ENCODE data around the gene ANO8. TPM values are rescaled to one million over a fixed set of nuclear protein-coding genes. Genes with fewer than 3 reads are reported as not detected.
A peak's percentile ranks its signal among the peaks of the same experiment; 100 is the strongest.

The ANO8 gene
- total and polyA plus RNA-seq, 2 of the 13 experiments (the other 11 are each of a cell fraction or from before 2014, with no cell fraction given): 1.8 to 3.5 TPM

DNA sequence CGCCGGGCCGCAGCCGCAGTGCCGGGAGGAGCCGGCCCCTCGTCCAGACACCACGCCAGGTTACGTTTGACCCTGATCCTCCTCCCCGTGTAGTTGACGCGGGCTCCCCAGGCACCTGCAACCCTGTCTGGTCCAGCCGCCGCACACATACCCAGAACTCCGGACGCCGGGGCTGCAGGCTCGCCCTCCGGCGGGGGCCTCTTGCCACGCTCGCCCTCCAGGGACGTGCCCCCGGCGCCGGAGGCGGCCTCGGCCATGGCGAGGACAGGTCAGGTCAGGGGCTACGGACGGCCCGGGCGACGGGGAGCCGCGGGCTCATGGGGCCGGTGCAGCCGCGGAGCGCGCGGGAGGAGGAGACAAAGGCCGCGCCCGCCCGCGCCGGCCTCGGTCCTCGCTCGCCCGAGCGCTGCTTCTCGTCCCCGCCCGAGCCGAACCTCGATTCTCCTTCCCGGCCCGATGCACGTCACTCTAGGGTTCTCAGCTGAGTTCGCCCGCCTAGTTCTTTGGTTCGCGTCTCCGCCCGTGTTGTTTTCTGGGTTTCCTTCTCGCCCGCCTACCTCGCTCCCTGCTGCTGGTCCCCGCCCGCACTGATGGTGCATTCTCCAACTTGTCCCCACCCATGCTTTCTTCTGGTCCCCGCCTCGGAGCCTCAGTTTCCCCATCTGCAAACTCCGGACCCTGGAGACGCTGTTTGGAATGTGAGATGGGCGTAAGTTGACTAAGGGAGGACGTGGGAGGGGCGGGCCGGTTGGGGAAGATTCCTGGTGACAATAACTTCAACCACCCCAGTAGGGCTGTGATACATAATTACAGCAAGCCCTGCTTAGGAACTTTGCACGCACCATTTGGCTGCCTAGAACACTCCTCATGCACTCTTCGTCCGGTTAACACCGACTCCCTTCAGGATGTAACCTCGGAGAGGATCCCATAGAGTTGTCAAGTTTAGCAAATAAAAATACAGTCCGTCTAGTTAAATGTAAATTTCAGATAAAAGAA, at the start of gene ANO8 (continued):
- TF ChIP-seq, protein P1, sequence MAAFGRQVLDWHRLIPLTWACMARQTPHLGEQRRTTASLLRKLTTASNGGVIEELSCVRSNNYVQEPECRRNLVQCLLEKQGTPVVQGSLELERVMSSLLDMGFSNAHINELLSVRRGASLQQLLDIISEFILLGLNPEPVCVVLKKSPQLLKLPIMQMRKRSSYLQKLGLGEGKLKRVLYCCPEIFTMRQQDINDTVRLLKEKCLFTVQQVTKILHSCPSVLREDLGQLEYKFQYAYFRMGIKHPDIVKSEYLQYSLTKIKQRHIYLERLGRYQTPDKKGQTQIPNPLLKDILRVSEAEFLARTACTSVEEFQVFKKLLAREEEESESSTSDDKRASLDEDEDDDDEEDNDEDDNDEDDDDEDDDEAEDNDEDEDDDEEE (CRISPR knock-in tag; IDR thresholded peaks at IDR 0.05): 0 out of 2 replicates have a peak, but pooled peaks have one; percentile 46
- no peak for TF ChIP-seq ZNF30 (CRISPR knock-in tag; IDR thresholded peaks at IDR 0.05)
- peak; percentile 60; the same call in 1 of the 2 replicates for TF ChIP-seq ZBTB7A (CRISPR knock-in tag; IDR thresholded peaks at IDR 0.05)
- peak; percentile 69 for TF ChIP-seq SKI (IDR thresholded peaks at IDR 0.05; ENCODE audit: partially characterized antibody)
- TF ChIP-seq RARA (CRISPR knock-in tag; IDR thresholded peaks at IDR 0.05): peak; percentile 25; the same call in 1 of the 2 replicates
- TF ChIP-seq NR1H2 (CRISPR knock-in tag; IDR thresholded peaks at IDR 0.05; ENCODE audit: borderline replicate concordance, low read depth): no peak
- no peak for TF ChIP-seq SUZ12 (IDR thresholded peaks at IDR 0.05; ENCODE audit: low read depth, low read length)
- TF ChIP-seq, protein P2, sequence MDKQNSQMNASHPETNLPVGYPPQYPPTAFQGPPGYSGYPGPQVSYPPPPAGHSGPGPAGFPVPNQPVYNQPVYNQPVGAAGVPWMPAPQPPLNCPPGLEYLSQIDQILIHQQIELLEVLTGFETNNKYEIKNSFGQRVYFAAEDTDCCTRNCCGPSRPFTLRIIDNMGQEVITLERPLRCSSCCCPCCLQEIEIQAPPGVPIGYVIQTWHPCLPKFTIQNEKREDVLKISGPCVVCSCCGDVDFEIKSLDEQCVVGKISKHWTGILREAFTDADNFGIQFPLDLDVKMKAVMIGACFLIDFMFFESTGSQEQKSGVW (CRISPR knock-in tag; IDR thresholded peaks at IDR 0.05; ENCODE audit: borderline replicate concordance): no peak
- TF ChIP-seq ONECUT2 (CRISPR knock-in tag; IDR thresholded peaks at IDR 0.05): no peak
- no peak for TF ChIP-seq POLR2G (IDR thresholded peaks at IDR 0.05; ENCODE audit: low read depth, low read length)
- TF ChIP-seq, protein P3, sequence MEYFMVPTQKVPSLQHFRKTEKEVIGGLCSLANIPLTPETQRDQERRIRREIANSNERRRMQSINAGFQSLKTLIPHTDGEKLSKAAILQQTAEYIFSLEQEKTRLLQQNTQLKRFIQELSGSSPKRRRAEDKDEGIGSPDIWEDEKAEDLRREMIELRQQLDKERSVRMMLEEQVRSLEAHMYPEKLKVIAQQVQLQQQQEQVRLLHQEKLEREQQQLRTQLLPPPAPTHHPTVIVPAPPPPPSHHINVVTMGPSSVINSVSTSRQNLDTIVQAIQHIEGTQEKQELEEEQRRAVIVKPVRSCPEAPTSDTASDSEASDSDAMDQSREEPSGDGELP (IDR thresholded peaks at IDR 0.05; ENCODE audit: borderline replicate concordance, low read depth): peak; percentile 97
- TF ChIP-seq ZNF468 (CRISPR knock-in tag; IDR thresholded peaks at IDR 0.05): no peak
- TF ChIP-seq, protein P4, sequence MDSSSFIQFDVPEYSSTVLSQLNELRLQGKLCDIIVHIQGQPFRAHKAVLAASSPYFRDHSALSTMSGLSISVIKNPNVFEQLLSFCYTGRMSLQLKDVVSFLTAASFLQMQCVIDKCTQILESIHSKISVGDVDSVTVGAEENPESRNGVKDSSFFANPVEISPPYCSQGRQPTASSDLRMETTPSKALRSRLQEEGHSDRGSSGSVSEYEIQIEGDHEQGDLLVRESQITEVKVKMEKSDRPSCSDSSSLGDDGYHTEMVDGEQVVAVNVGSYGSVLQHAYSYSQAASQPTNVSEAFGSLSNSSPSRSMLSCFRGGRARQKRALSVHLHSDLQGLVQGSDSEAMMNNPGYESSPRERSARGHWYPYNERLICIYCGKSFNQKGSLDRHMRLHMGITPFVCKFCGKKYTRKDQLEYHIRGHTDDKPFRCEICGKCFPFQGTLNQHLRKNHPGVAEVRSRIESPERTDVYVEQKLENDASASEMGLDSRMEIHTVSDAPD (CRISPR knock-in tag; IDR thresholded peaks at IDR 0.05): peak; percentile 53; the same call in 1 of the 2 replicates
- no peak for TF ChIP-seq SP1 (IDR thresholded peaks at IDR 0.05)
- TF ChIP-seq SP1 (CRISPR knock-in tag; IDR thresholded peaks at IDR 0.05): peak; percentile 81
- TF ChIP-seq, protein P5, sequence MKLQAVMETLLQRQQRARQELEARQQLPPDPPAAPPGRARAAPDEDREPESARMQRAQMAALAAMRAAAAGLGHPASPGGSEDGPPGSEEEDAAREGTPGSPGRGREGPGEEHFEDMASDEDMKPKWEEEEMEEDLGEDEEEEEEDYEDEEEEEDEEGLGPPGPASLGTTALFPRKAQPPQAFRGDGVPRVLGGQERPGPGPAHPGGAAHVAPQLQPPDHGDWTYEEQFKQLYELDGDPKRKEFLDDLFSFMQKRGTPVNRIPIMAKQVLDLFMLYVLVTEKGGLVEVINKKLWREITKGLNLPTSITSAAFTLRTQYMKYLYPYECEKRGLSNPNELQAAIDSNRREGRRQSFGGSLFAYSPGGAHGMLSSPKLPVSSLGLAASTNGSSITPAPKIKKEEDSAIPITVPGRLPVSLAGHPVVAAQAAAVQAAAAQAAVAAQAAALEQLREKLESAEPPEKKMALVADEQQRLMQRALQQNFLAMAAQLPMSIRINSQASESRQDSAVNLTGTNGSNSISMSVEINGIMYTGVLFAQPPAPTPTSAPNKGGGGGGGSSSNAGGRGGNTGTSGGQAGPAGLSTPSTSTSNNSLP (IDR thresholded peaks at IDR 0.05; ENCODE audit: low read depth, low read length): 0 out of 2 replicates have a peak, but pooled peaks have one; percentile 13
- TF ChIP-seq ZC3H4 (CRISPR knock-in tag; IDR thresholded peaks at IDR 0.05; ENCODE audit: borderline replicate concordance): no peak
- no peak; the same call in 1 of the 2 replicates for TF ChIP-seq ZNF614 (CRISPR knock-in tag; IDR thresholded peaks at IDR 0.05; ENCODE audit: borderline replicate concordance)
- TF ChIP-seq ZNF629 (CRISPR knock-in tag; conservative IDR thresholded peaks at IDR 0.05): no peak
- no peak for TF ChIP-seq MIER2 (CRISPR knock-in tag; IDR thresholded peaks at IDR 0.05)
- TF ChIP-seq, protein P6, sequence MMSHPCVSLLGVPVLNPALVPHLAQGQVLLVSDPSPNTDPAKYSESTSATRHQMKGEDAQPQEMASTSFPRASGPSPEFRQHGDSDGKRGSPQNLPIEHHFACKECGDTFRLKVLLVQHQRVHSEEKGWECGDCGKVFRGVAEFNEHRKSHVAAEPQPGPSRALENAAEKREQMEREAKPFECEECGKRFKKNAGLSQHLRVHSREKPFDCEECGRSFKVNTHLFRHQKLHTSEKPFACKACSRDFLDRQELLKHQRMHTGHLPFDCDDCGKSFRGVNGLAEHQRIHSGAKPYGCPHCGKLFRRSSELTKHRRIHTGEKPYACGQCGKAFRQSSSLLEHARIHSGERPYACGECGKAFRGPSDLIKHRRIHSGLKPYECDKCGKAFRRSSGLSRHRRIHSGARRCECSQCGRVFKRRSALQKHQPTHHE (CRISPR knock-in tag; IDR thresholded peaks at IDR 0.05; ENCODE audit: borderline replicate concordance): no peak
- TF ChIP-seq SP4 (CRISPR knock-in tag; IDR thresholded peaks at IDR 0.05): 0 out of 2 replicates have a peak, but pooled peaks have one; percentile 53
